ENCODE measurements around the gene RAB3B.
"Not testable (repeated sequence)": the region's sequence is repeated elsewhere in the genome, so short reads cannot be mapped to it uniquely, and the experiment has no call there.

RAB3B gene

GRCh38 chr1:51899022-51899421, 91.5 kb downstream of the RAB3B start:
- H3K36me3 ChIP-seq (ENCODE audit: insufficient read depth), result no peaks in the 10 kb centered on the region
- H3K27me3 ChIP-seq (ENCODE audit: insufficient read depth, low read depth), result no peaks in the 10 kb centered on the region
- no peak overlapping the region for H3K9ac ChIP-seq
- H3K4me2 ChIP-seq, result no peak overlapping the region
- H3K27ac ChIP-seq, result no peak overlapping the region
- no peaks in the 10 kb centered on the region for H4K20me1 ChIP-seq (ENCODE audit: insufficient read depth)
- H3K4me3 ChIP-seq (IDR thresholded peaks at IDR 0.05; ENCODE audit: insufficient read depth, low read depth, low read length), result no peak overlapping the region
- TF ChIP-seq CTCF (conservative IDR thresholded peaks at IDR 0.05; ENCODE audit: low read depth, low read length), result no peak
- H3K4me1 ChIP-seq (ENCODE audit: low read depth, poor library complexity, severe bottlenecking), result no peaks in the 10 kb centered on the region
- H2AFZ ChIP-seq (ENCODE audit: low read depth), result no peak overlapping the region
- no peaks in the 10 kb centered on the region for H3K79me2 ChIP-seq (ENCODE audit: insufficient read depth, low read depth)

GRCh38 chr1:51898090-51898734, 92.3 kb downstream of the RAB3B start:
- H3K4me3 ChIP-seq (IDR thresholded peaks at IDR 0.05; ENCODE audit: insufficient read depth, low read depth, low read length), result no peak overlapping the region
- H3K4me1 ChIP-seq (ENCODE audit: low read depth, poor library complexity, severe bottlenecking), result no peaks in the 10 kb centered on the region
- H4K20me1 ChIP-seq (ENCODE audit: insufficient read depth), result no peaks in the 10 kb centered on the region
- no peak overlapping the region for H3K9ac ChIP-seq
- H2AFZ ChIP-seq (ENCODE audit: low read depth), result no peak overlapping the region
- no peaks in the 10 kb centered on the region for H3K27me3 ChIP-seq (ENCODE audit: insufficient read depth, low read depth)
- H3K27ac ChIP-seq, result no peak overlapping the region
- no peak overlapping the region for H3K4me2 ChIP-seq
- TF ChIP-seq CTCF (conservative IDR thresholded peaks at IDR 0.05; ENCODE audit: low read depth, low read length), result no peak
- H3K36me3 ChIP-seq (ENCODE audit: insufficient read depth), result no peaks in the 10 kb centered on the region
- no peaks in the 10 kb centered on the region for H3K79me2 ChIP-seq (ENCODE audit: insufficient read depth, low read depth)

- Histone ChIP-seq H3K4me1 (ENCODE audit: low read depth, poor library complexity, severe bottlenecking) (no peaks in the 10 kb centered on the region), H3K79me2 (ENCODE audit: insufficient read depth, low read depth) (no peaks in the 10 kb centered on the region), H4K20me1 (ENCODE audit: insufficient read depth) (no peaks in the 10 kb centered on the region), H3K36me3 (ENCODE audit: insufficient read depth) (no peaks in the 10 kb centered on the region), H3K4me2 (no peak overlapping the region), H3K9ac (no peak overlapping the region), H3K27me3 (ENCODE audit: insufficient read depth, low read depth) (no peaks in the 10 kb centered on the region), H2AFZ (ENCODE audit: low read depth) (no peak overlapping the region), H3K27ac (no peak overlapping the region), H3K4me3 (IDR thresholded peaks at IDR 0.05; ENCODE audit: insufficient read depth, low read depth, low read length) (no peak overlapping the region)
- no peak for TF ChIP-seq CTCF (conservative IDR thresholded peaks at IDR 0.05; ENCODE audit: low read depth, low read length)
These were observed 92.8 kb downstream of the RAB3B start for GRCh38 chr1:51897699-51898031.

GRCh38 chr1:51894748-51895147, 95.8 kb downstream of the RAB3B start:
- not testable (repeated sequence) for H3K27ac ChIP-seq; H3K4me3 ChIP-seq (IDR thresholded peaks at IDR 0.05; ENCODE audit: insufficient read depth, low read depth, low read length); H3K9ac ChIP-seq; H2AFZ ChIP-seq (ENCODE audit: low read depth); H4K20me1 ChIP-seq (ENCODE audit: insufficient read depth); H3K4me2 ChIP-seq; H3K4me1 ChIP-seq (ENCODE audit: low read depth, poor library complexity, severe bottlenecking); H3K36me3 ChIP-seq (ENCODE audit: insufficient read depth); H3K27me3 ChIP-seq (ENCODE audit: insufficient read depth, low read depth); H3K79me2 ChIP-seq (ENCODE audit: insufficient read depth, low read depth)

GRCh38 chr1:51878616-51879336, 111.7 kb downstream of the RAB3B start, which contains the start of gene NRDC:
TSS of gene NRDC (minus strand) at chr1:51878727. CDS start at chr1:51878615, 112 bp downstream.
- Histone ChIP-seq H3K9ac (peak within 1 kb of the TSS; percentile 95), H3K27me3 (ENCODE audit: insufficient read depth, low read depth) (no peaks in the 10 kb centered on the region), H3K4me1 (ENCODE audit: low read depth, poor library complexity, severe bottlenecking) (peaks cover 36% of the 10 kb centered on the region), H2AFZ (ENCODE audit: low read depth) (peak within 1 kb of the TSS; percentile 96), H3K36me3 (ENCODE audit: insufficient read depth) (no peaks in the 10 kb centered on the region), H3K4me2 (peak within 1 kb of the TSS; percentile 90), H3K4me3 (IDR thresholded peaks at IDR 0.05; ENCODE audit: insufficient read depth, low read depth, low read length) (peak within 1 kb of the TSS; percentile 98), H3K79me2 (ENCODE audit: insufficient read depth, low read depth) (peaks cover 47% of the 10 kb centered on the region), H3K27ac (peak within 1 kb of the TSS; percentile 88), H4K20me1 (ENCODE audit: insufficient read depth) (no peaks in the 10 kb centered on the region)
- no peak for TF ChIP-seq CTCF (conservative IDR thresholded peaks at IDR 0.05; ENCODE audit: low read depth, low read length)

Data from KMS-11 (cell line).